Kidney (tissue), 14 donors: ENCODE results near the gene PRSS50. TPM values are rescaled to one million over a fixed set of nuclear protein-coding genes. Genes with fewer than 3 reads are reported as not detected.

Experiments
- DNase-seq, 5 donors: peaks; one replicate each; pipeline ENCODE4 v3.0.0-alpha.2; 2013 to 2020
- FAIRE-seq: peaks from 2 replicates; lab custom pipeline; 2012; peaks lifted over from hg19 to GRCh38; lab: Jason Lieb, UNC
- H3K27ac ChIP-seq, 2 donors: one replicate each; pipeline ENCODE4 v1.7.0; 2013; ENCODE audit warnings: low read depth in 2 of 2, low read length in 2 of 2, inconsistent platforms in 1 of 2
- H3K27me3 ChIP-seq: one replicate; pipeline ENCODE4 v1.7.1; 2013; ENCODE audit warnings: low read length, inconsistent platforms; ENCODE audit not compliant: control insufficient read depth, insufficient read depth
- H3K36me3 ChIP-seq, 3 donors: one replicate each; pipeline versions ENCODE4 v1.7.0 to v1.7.1; 2013; ENCODE audit warnings: low read length in 3 of 3, control low read depth in 1 of 3, inconsistent platforms in 1 of 3; ENCODE audit not compliant: insufficient read depth in 3 of 3, control insufficient read depth in 2 of 3
- H3K4me1 ChIP-seq, 3 donors: one replicate each; pipeline versions ENCODE4 v1.7.0 to v1.7.1; 2013; ENCODE audit warnings: low read length in 3 of 3, inconsistent platforms in 1 of 3, low read depth in 1 of 3; ENCODE audit not compliant: control insufficient read depth in 2 of 3, insufficient read depth in 2 of 3
- H3K4me3 ChIP-seq, 3 donors: one replicate each; pipeline versions ENCODE4 v1.7.0 to v1.8.1; 2013; ENCODE audit warnings: low read length in 3 of 3, control low read depth in 1 of 3, inconsistent platforms in 1 of 3
- H3K9ac ChIP-seq, 3 donors: one replicate each; pipeline versions ENCODE4 v1.7.0 to v1.7.1; 2013; ENCODE audit warnings: low read length in 3 of 3, control low read depth in 1 of 3, inconsistent platforms in 1 of 3
- H3K9me3 ChIP-seq, 3 donors: one replicate each; pipeline versions ENCODE4 v1.7.0 to v1.7.1; 2013; ENCODE audit warnings: low read length in 3 of 3, control low read depth in 1 of 3, inconsistent platforms in 1 of 3; ENCODE audit not compliant: control insufficient read depth in 2 of 3, insufficient read depth in 1 of 3
- intact Hi-C: fragments of 100-400 bp; cut with DNase I; formaldehyde crosslinking; loops from one replicate; pipeline ENCODE4 v1.11.1; 2022
- polyA plus RNA-seq: library from polyadenylated mRNA; stranded (reverse); fragments of 350-450 nt; fragmentation: Illumina TruSeq; extraction: RNeasy Lipid Tissue Mini Kit (QIAGEN cat#74804); gene quantifications from one replicate; pipeline ENCODE4 v1.2.3, GENCODE V29; 2014; ENCODE audit warnings: low read depth, low replicate concordance; ENCODE audit not compliant: insufficient read depth
- total RNA-seq: library from RNA; stranded (reverse); fragmentation: NEBNext Ultra II Directional; extraction: Animal tissue kit (Norgen Biotek cat#: 25700); gene quantifications from one replicate; pipeline ENCODE4 v1.2.1, GENCODE V29; 2021
- TF ChIP-seq, protein P1 (sequence below): IDR thresholded peaks from 3 replicates; pipeline ENCODE4 v1.5.1; 2012; ENCODE audit warnings: mild to moderate bottlenecking, moderate library complexity, borderline replicate concordance; ENCODE audit not compliant: insufficient read depth; ENCODE audit errors: extremely low read depth
- donor health status: control.
- donor health status: control.
- donor health status: control.
- donor health status: control.
- donor health status: control.
- donor health status: DM: yes; HTN: yes; CAD: no.
- donor health status: Normal renal cell carcinoma (clear cell type).

Gene PRSS50
- total and polyA plus RNA-seq, 2 donors from 2014 or later: 0.19 to 0.35 TPM

DNA sequence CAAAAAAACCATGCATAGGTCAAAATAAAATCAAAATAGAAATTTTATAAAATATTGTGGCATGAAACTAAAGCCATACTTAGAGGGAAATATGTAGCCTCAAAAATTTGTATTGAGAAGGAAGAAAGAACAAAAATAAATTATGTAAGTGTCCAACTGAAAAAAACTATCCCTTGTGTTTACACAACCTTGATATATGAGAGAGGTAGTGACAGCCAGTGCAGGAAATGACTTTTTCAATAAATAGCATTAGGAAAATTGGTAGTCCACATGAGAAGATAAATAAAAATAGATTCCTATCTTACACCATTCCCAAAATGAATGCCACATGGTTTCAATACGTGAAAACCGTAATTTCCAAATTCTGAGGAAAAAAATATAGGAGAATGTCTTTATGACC, 13.2 kb upstream of the PRSS50 start:
- no peaks in the 10 kb centered on the region for H3K36me3 ChIP-seq
- no peak overlapping the region for H3K27ac ChIP-seq
- no peaks in the 10 kb centered on the region for H3K27me3 ChIP-seq
- intact Hi-C loops: no loop called here
- H3K4me1 ChIP-seq: no peaks in the 10 kb centered on the region
- DNase-seq (no peak), FAIRE-seq (no peak)
- no peak overlapping the region for H3K9ac ChIP-seq
- H3K4me3 ChIP-seq: no peak overlapping the region
- no peaks in the 10 kb centered on the region for H3K9me3 ChIP-seq
- TF ChIP-seq, protein P1, sequence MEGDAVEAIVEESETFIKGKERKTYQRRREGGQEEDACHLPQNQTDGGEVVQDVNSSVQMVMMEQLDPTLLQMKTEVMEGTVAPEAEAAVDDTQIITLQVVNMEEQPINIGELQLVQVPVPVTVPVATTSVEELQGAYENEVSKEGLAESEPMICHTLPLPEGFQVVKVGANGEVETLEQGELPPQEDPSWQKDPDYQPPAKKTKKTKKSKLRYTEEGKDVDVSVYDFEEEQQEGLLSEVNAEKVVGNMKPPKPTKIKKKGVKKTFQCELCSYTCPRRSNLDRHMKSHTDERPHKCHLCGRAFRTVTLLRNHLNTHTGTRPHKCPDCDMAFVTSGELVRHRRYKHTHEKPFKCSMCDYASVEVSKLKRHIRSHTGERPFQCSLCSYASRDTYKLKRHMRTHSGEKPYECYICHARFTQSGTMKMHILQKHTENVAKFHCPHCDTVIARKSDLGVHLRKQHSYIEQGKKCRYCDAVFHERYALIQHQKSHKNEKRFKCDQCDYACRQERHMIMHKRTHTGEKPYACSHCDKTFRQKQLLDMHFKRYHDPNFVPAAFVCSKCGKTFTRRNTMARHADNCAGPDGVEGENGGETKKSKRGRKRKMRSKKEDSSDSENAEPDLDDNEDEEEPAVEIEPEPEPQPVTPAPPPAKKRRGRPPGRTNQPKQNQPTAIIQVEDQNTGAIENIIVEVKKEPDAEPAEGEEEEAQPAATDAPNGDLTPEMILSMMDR: no peak

DNA sequence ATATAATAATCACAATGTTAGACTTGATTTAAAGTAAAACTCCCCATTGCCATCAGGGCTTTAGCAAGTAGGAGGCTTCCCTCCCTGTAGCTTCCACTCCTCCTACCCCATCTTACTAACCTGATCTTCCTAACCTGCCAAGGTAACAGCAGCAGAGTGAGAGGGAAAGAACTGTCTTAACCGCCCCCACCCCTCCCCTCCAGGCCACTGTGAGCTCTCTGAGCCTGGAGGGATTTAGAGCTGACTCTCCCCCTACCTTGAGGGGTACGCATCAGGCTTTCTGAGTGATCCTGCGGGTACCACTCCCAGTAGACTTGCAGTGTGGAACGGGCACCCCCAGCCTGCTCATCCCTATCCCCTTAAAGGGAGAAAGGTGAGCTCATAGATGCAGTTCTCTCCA, 11.4 kb upstream of the PRSS50 start:
- intact Hi-C loops: no loop called here
- Histone ChIP-seq H3K27me3 (no peaks in the 10 kb centered on the region), H3K9ac (no peak overlapping the region), H3K27ac (no peak overlapping the region), H3K9me3 (no peaks in the 10 kb centered on the region), H3K4me3 (no peak overlapping the region), H3K4me1 (no peaks in the 10 kb centered on the region), H3K36me3 (no peaks in the 10 kb centered on the region)
- DNase-seq: no peak
- TF ChIP-seq, protein P1: no peak
- no peak for FAIRE-seq

DNA sequence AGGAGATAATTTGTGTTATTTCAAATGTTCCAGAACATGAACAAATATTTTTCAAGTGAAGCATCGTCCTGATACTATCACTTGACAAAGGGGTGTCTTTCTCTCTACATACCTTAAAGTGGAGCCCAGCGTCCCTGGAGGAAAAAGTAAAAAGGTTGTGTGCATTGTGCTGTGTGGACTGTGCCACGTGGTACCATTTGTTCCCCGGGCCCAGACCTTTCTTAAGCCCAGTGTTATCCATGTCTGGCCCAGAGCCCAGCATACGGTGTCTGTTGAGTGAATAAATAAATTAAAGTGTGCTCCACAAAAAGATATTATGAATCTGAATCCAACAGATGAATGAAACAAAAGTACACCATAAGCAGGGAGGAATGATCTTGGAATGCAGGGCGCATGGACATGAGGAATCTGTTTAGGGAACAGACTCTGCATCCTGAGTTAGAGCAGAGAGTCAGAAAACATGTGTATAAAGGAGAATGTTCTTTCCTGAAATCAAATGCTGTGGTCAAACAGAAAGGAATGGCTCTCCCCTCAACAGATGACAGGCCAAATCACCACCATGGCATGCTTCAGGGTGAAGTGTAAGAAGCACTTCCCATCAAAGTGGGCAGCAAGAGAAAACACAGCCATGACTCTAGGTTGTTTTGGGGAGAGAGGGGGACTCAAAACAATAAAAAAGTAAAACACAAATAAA, 8.1 kb upstream of the PRSS50 start:
- DNase-seq: no peak
- no peaks in the 10 kb centered on the region for H3K4me1 ChIP-seq
- no peak for FAIRE-seq
- H3K36me3 ChIP-seq: no peaks in the 10 kb centered on the region
- H3K9me3 ChIP-seq: no peaks in the 10 kb centered on the region
- no peaks in the 10 kb centered on the region for H3K27me3 ChIP-seq
- H3K9ac ChIP-seq: no peak overlapping the region
- intact Hi-C loops: no loop called here
- H3K27ac ChIP-seq: no peak overlapping the region
- no peak overlapping the region for H3K4me3 ChIP-seq
- TF ChIP-seq, protein P1: no peak

DNA sequence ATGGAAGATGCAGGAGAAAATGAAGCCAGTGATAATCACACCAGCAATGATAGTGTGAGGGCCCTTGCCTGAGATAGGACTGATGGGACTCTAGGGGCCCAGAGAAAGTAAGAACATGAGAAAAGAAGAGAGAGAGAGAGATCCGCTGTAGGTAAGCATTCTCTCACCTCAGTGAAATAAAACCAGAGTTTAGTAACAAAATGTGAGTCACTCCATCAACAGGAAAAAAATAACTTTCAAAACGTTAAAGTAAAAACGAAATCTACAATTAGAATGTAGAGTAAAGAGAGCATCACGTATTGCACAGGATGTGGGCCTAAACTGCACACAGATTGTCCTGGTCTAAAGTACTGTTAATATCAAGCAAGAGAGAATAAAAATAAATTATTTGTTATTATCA, 6.8 kb upstream of the PRSS50 start:
- Histone ChIP-seq H3K4me1 (no peaks in the 10 kb centered on the region), H3K27ac (no peak overlapping the region), H3K9me3 (no peaks in the 10 kb centered on the region), H3K36me3 (no peaks in the 10 kb centered on the region), H3K9ac (no peak overlapping the region), H3K4me3 (no peak overlapping the region), H3K27me3 (no peaks in the 10 kb centered on the region)
- intact Hi-C loops: no loop called here
- DNase-seq (no peak), FAIRE-seq (no peak)
- TF ChIP-seq, protein P1: no peak
